H9 (cell line): Measurements from ENCODE around the gene FRZB. TPM values are rescaled to one million over a fixed set of nuclear protein-coding genes. Genes with fewer than 3 reads are reported as not detected.
"Not testable (repeated sequence)": the region's sequence is repeated elsewhere in the genome, so short reads cannot be mapped to it uniquely, and the experiment has no call there.

Experiments used
- DNase-seq: peaks from one replicate; pipeline ENCODE4 v3.0.0-alpha.2; 2017
- H2AFZ ChIP-seq: one replicate; pipeline ENCODE4 v1.6.1; 2013; ENCODE audit warnings: mild to moderate bottlenecking, low read length, control low read depth, moderate library complexity
- H2AK5ac ChIP-seq: 2 replicates; pipeline ENCODE4 v1.6.1; 2013; ENCODE audit warnings: low read length, control low read depth, mixed read lengths; ENCODE audit not compliant: insufficient read length
- H2BK120ac ChIP-seq: one replicate; pipeline ENCODE4 v1.6.1; 2013; ENCODE audit warnings: low read depth, mild to moderate bottlenecking, low read length, control low read depth, inconsistent platforms; ENCODE audit not compliant: poor library complexity, severe bottlenecking
- H2BK12ac ChIP-seq: 2 replicates; pipeline ENCODE4 v1.6.1; 2013; ENCODE audit warnings: low read length, control low read depth, mixed read lengths, low read depth; ENCODE audit not compliant: insufficient read length
- H2BK15ac ChIP-seq: 2 replicates; pipeline ENCODE4 v1.6.1; 2013; ENCODE audit warnings: low read depth, low read length, control low read depth
- H2BK20ac ChIP-seq: one replicate; pipeline ENCODE4 v1.6.1; 2013; ENCODE audit warnings: low read depth, mild to moderate bottlenecking, low read length, control low read depth, inconsistent platforms; ENCODE audit not compliant: poor library complexity, severe bottlenecking
- H2BK5ac ChIP-seq: 2 replicates; pipeline ENCODE4 v1.6.1; 2013; ENCODE audit warnings: low read length, control low read depth, mixed read lengths; ENCODE audit not compliant: insufficient read length
- H3K14ac ChIP-seq: 2 replicates; pipeline ENCODE4 v1.6.1; 2013; ENCODE audit warnings: low read length, control low read depth; ENCODE audit not compliant: insufficient read depth
- H3K18ac ChIP-seq: 2 replicates; pipeline ENCODE4 v1.6.1; 2013; ENCODE audit warnings: low read depth, mild to moderate bottlenecking, mixed read lengths, low read length, control low read depth; ENCODE audit not compliant: insufficient read length
- H3K23ac ChIP-seq: 2 replicates; pipeline ENCODE4 v1.6.1; 2013; ENCODE audit warnings: low read length, control low read depth, mixed read lengths, low read depth; ENCODE audit not compliant: insufficient read length
- H3K23me2 ChIP-seq: 2 replicates; pipeline ENCODE4 v1.6.1; 2013; ENCODE audit warnings: low read depth, mild to moderate bottlenecking, mixed read lengths, low read length, control low read depth; ENCODE audit not compliant: insufficient read length, poor library complexity, severe bottlenecking
- H3K27ac ChIP-seq: 2 replicates; pipeline ENCODE4 v1.5.1; 2013; ENCODE audit warnings: low read length, control low read depth, mixed read lengths, low read depth; ENCODE audit not compliant: insufficient read length
- H3K27me3 ChIP-seq: 2 replicates; pipeline ENCODE4 v1.6.1; 2013; ENCODE audit warnings: low read length, control low read depth, inconsistent platforms; ENCODE audit not compliant: insufficient read depth
- H3K4ac ChIP-seq: 2 replicates; pipeline ENCODE4 v1.6.1; 2013; ENCODE audit warnings: low read depth, mild to moderate bottlenecking, control low read depth, inconsistent platforms, low read length, moderate library complexity
- H3K4me1 ChIP-seq: 2 replicates; pipeline ENCODE4 v1.6.1; 2013; ENCODE audit warnings: low read length, control low read depth, inconsistent platforms; ENCODE audit not compliant: insufficient read depth
- H3K4me2 ChIP-seq: 2 replicates; pipeline ENCODE4 v1.6.1; 2013; ENCODE audit warnings: low read length, control low read depth, mixed read lengths; ENCODE audit not compliant: insufficient read length, insufficient read depth
- H3K56ac ChIP-seq: 2 replicates; pipeline ENCODE4 v1.6.1; 2013; ENCODE audit warnings: low read depth, mild to moderate bottlenecking, mixed read lengths, low read length, control low read depth; ENCODE audit not compliant: insufficient read length
- H3K79me1 ChIP-seq: 2 replicates; pipeline ENCODE4 v1.6.1; 2013; ENCODE audit warnings: low read depth, mild to moderate bottlenecking, moderate library complexity, low read length, control low read depth, inconsistent platforms; ENCODE audit not compliant: insufficient read depth, poor library complexity, severe bottlenecking
- H3K79me2 ChIP-seq: 2 replicates; pipeline ENCODE4 v1.6.1; 2013; ENCODE audit warnings: low read length, control low read depth, inconsistent platforms; ENCODE audit not compliant: insufficient read depth
- H3K9ac ChIP-seq: 2 replicates; pipeline ENCODE4 v1.6.1; 2013; ENCODE audit warnings: low read length, control low read depth, mixed read lengths; ENCODE audit not compliant: insufficient read length; ENCODE audit errors: extremely low read depth
- H3K9me3 ChIP-seq: one replicate; pipeline ENCODE4 v1.6.1; 2013; ENCODE audit warnings: low read depth, low read length, inconsistent platforms; ENCODE audit not compliant: control insufficient read depth
- H3T11ph ChIP-seq: one replicate; pipeline ENCODE4 v1.6.1; 2013; ENCODE audit warnings: mild to moderate bottlenecking, low read length, control low read depth, inconsistent platforms
- H4K20me1 ChIP-seq: one replicate; pipeline ENCODE4 v1.6.1; 2013; ENCODE audit not compliant: control insufficient read depth, insufficient read length, insufficient read depth
- H4K5ac ChIP-seq: 2 replicates; pipeline ENCODE4 v1.6.1; 2013; ENCODE audit warnings: low read depth, mild to moderate bottlenecking, mixed read lengths, low read length, control low read depth; ENCODE audit not compliant: insufficient read length
- H4K8ac ChIP-seq: replicated peaks from 2 replicates; pipeline ENCODE4 v1.6.1; 2013; ENCODE audit warnings: low read length, control low read depth, mixed read lengths, low read depth; ENCODE audit not compliant: insufficient read length
- H4K91ac ChIP-seq: 2 replicates; pipeline ENCODE4 v1.6.1; 2013; ENCODE audit warnings: low read depth, mild to moderate bottlenecking, moderate library complexity, mixed read lengths, low read length, control low read depth; ENCODE audit not compliant: insufficient read length
- H3K27ac Mint-ChIP-seq, 3 experiments: 2 replicates in 2 of 3; 3 replicates in 1 of 3; pipeline ENCODE4 v1.8.0; 2020 to 2021; ENCODE audit warnings: mixed read lengths in 3 of 3, mild to moderate bottlenecking in 1 of 3, moderate library complexity in 1 of 3
- H3K27me3 Mint-ChIP-seq: 2 replicates; pipeline ENCODE4 v1.8.0; 2021; ENCODE audit warnings: low read depth, mild to moderate bottlenecking, moderate library complexity, mixed read lengths
- H3K36me3 Mint-ChIP-seq, 3 experiments: 2 replicates in 2 of 3; 3 replicates in 1 of 3; pipeline ENCODE4 v1.8.0; 2020 to 2021; ENCODE audit warnings: low read depth in 3 of 3, mixed read lengths in 3 of 3; ENCODE audit not compliant: insufficient read depth in 1 of 3
- H3K4me1 Mint-ChIP-seq, 2 experiments: 2 replicates each; pipeline ENCODE4 v1.8.0; 2020; ENCODE audit warnings: mixed read lengths in 2 of 2
- H3K4me3 Mint-ChIP-seq, 2 experiments: 2 replicates in 1 of 2; 3 replicates in 1 of 2; pipeline ENCODE4 v1.8.0; 2020 to 2021; ENCODE audit warnings: mild to moderate bottlenecking in 2 of 2, mixed read lengths in 2 of 2, moderate library complexity in 1 of 2
- H3K9me3 Mint-ChIP-seq, 2 experiments: 2 replicates in 1 of 2; 3 replicates in 1 of 2; pipeline ENCODE4 v1.8.0; 2020; ENCODE audit warnings: mild to moderate bottlenecking in 2 of 2, mixed read lengths in 2 of 2, moderate library complexity in 1 of 2
- WGBS: extraction: QIAGEN DNeasy Blood & Tissue Kit; methylation state at CpG from one replicate; pipeline ENCODE4 v1.1.7; 2013; ENCODE audit warnings: missing lambda C conversion rate, low lambda C conversion rate, mixed read lengths; ENCODE audit not compliant: insufficient read length; ENCODE audit errors: extremely low coverage; 5-methylcytosine and 5-hydroxymethylcytosine counted together
- total RNA-seq: library from RNA; stranded (reverse); gene quantifications from 2 replicates; pipeline ENCODE4 v1.2.1, GENCODE V29; 2021

Gene FRZB
- total RNA-seq, 1 experiment from 2014 or later = 1.1 TPM

GRCh38 chr2:182876653-182877052, 10.2 kb upstream of the FRZB start:
- H3K23ac ChIP-seq, H2BK5ac ChIP-seq, H3K27me3 Mint-ChIP-seq, H3K27ac ChIP-seq, H2BK12ac ChIP-seq, H4K20me1 ChIP-seq, H3T11ph ChIP-seq, H3K79me1 ChIP-seq, H3K79me2 ChIP-seq, H2BK120ac ChIP-seq, H2AFZ ChIP-seq, H2AK5ac ChIP-seq, H4K5ac ChIP-seq, H3K27ac Mint-ChIP-seq, H2BK15ac ChIP-seq, H3K4me1 Mint-ChIP-seq, H3K27me3 ChIP-seq, H3K4me3 Mint-ChIP-seq, H3K23me2 ChIP-seq, DNase-seq, H3K56ac ChIP-seq, H3K9me3 ChIP-seq, H4K91ac ChIP-seq, H3K18ac ChIP-seq, H3K9ac ChIP-seq, H2BK20ac ChIP-seq, H3K4me2 ChIP-seq, H3K4me1 ChIP-seq, H4K8ac ChIP-seq, H3K14ac ChIP-seq, H3K4ac ChIP-seq: not testable (repeated sequence)
- Mint-ChIP-seq H3K36me3 (peaks cover 3 to 17% (median 6%) of the 10 kb centered on the region in 3 experiments; a peak in 5 of 7 replicates), H3K9me3 (peaks cover 15 to 16% of the 10 kb centered on the region in 2 experiments)
- no CpG with 5 or more reads among the region's 1 CpG for WGBS
